Loucy (cell line): Measurements from ENCODE around the gene ZNF579.

Experiments used
- EZH2phosphoT487 ChIP-seq: fragments of 200-600 bp; IDR thresholded peaks from 2 replicates; pipeline ENCODE4 v1.6.1; 2018; ENCODE audit warnings: antibody characterized with exemption, mild to moderate bottlenecking, moderate library complexity, borderline replicate concordance
- TF ChIP-seq, protein P1 (sequence below): fragments of 200-600 bp; sonication (generic); conservative IDR thresholded peaks from 2 replicates; pipeline ENCODE4 v1.5.1; 2014; ENCODE audit warnings: mild to moderate bottlenecking, antibody characterized with exemption, low read length

DNA sequence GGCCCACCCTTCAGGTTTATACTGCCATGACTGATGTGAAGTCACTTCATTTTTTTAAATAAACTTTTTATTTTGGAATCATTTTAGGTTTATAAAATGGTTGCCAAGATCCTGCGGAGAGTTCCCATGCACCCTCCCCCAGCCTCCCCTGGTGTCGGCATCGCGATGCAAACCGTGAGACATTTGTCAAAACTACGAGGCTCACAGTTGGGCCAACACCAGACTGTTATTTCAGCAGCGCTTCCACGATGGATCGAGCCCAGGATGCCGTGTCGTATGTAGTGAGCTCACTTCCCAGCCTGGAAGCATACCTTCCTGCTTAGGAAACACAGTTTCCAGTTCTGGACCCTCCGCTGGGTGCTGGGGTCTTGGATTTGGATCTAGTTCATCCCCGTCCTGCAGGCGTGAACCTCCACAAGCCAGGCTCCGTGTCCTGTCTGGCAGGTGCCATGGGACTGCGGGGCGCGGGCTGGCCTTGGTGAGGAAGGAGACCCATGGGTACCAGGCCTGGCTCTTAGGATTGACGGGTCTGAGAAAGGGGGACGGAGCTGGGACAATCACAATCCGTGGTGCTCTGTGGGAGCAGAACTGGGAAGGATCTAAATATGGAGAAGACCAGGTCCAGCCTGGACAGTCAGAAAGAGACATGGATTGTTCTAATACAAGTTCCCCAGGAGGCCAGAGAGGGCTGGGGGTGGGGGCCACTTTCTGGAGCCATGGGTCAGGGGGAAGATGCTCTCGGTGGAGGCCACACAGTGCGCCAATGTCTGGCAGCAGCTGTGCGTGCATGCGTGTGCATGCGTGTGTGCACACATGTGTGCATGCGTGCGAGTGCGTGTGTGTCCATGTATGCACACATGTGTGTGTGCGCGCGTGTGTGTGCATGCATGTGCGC is 41.3 kb downstream of the ZNF579 start:
- TF ChIP-seq, protein P1, sequence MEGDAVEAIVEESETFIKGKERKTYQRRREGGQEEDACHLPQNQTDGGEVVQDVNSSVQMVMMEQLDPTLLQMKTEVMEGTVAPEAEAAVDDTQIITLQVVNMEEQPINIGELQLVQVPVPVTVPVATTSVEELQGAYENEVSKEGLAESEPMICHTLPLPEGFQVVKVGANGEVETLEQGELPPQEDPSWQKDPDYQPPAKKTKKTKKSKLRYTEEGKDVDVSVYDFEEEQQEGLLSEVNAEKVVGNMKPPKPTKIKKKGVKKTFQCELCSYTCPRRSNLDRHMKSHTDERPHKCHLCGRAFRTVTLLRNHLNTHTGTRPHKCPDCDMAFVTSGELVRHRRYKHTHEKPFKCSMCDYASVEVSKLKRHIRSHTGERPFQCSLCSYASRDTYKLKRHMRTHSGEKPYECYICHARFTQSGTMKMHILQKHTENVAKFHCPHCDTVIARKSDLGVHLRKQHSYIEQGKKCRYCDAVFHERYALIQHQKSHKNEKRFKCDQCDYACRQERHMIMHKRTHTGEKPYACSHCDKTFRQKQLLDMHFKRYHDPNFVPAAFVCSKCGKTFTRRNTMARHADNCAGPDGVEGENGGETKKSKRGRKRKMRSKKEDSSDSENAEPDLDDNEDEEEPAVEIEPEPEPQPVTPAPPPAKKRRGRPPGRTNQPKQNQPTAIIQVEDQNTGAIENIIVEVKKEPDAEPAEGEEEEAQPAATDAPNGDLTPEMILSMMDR: no peak
- TF ChIP-seq EZH2phosphoT487: no peak
